ENCODE results near the gene PCDHA5.
"Not testable (repeated sequence)": the region's sequence is repeated elsewhere in the genome, so short reads cannot be mapped to it uniquely, and the experiment has no call there.

PCDHA5 gene

DNA sequence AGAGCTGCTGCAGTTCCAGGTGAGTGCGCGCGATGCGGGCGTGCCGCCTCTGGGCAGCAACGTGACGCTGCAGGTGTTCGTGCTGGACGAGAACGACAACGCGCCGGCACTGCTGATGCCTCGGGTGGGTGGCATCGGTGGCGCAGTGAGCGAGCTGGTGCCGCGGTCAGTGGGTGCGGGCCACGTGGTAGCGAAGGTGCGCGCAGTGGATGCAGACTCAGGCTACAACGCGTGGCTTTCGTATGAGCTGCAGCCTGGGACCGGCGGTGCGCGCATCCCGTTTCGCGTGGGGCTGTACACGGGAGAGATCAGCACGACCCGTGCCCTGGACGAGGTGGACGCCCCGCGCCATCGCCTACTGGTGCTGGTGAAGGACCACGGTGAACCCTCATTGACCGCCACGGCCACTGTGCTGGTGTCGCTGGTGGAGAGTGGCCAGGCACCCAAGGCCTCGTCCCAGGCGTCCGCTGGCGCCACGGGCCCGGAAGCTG lies 18.6 kb upstream of the PCDHA5 start:
- H3K36me3 ChIP-seq: peaks cover 3% of the 10 kb centered on the region; the same call in 1 of the 2 replicates
- H3K27me3 ChIP-seq (ENCODE audit: insufficient read depth, low read depth, severe bottlenecking): no peaks in the 10 kb centered on the region
- no peak overlapping the region for H3K4me3 ChIP-seq (ENCODE audit: low read depth, low read length)
- TF ChIP-seq, protein P1, sequence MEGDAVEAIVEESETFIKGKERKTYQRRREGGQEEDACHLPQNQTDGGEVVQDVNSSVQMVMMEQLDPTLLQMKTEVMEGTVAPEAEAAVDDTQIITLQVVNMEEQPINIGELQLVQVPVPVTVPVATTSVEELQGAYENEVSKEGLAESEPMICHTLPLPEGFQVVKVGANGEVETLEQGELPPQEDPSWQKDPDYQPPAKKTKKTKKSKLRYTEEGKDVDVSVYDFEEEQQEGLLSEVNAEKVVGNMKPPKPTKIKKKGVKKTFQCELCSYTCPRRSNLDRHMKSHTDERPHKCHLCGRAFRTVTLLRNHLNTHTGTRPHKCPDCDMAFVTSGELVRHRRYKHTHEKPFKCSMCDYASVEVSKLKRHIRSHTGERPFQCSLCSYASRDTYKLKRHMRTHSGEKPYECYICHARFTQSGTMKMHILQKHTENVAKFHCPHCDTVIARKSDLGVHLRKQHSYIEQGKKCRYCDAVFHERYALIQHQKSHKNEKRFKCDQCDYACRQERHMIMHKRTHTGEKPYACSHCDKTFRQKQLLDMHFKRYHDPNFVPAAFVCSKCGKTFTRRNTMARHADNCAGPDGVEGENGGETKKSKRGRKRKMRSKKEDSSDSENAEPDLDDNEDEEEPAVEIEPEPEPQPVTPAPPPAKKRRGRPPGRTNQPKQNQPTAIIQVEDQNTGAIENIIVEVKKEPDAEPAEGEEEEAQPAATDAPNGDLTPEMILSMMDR (IDR thresholded peaks at IDR 0.05; ENCODE audit: low read depth, low read length): no peak
- no peak for DNase-seq
- peaks cover 2% of the 10 kb centered on the region for H3K9me3 ChIP-seq (ENCODE audit: severe bottlenecking)
- H3K27ac ChIP-seq: no peak overlapping the region

DNA sequence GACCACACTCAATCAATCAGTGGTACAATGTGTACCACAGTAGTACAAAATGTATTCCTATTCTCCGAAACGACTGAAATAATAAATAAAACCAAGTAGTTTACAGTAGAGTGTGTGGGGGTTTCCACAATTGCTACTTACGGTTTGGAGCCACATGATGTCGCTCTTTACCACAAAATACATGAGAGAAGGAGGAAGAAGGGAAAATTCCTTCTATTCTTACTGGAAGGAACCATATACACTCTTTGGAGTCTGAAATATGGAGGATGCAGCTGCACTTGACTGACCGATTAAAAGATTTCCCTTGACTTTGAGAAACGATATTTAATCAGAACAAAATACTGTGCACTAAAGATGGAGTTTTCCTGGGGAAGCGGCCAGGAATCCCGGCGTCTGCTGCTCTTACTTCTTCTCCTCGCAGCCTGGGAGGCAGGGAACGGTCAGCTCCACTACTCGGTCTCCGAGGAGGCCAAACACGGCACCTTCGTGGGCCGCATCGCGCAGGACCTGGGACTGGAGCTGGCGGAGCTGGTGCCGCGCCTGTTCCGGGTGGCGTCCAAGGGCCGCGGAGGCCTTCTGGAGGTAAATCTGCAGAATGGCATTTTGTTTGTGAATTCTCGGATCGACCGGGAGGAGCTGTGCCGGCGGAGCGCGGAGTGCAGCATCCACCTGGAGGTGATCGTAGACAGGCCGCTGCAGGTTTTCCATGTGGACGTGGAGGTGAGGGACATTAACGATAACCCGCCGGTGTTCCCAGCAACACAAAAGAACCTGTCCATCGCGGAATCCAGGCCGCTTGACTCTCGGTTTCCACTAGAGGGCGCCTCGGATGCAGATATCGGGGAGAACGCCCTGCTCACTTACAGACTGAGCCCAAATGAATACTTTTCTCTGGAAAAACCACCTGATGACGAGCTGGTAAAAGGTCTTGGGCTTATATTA lies 14.3 kb upstream of the PCDHA5 start, which contains the start of gene PCDHA4:
TSS of gene PCDHA4 (plus strand) at position 235 of the 942 bp plus-strand sequence.
- peaks cover 3% of the 10 kb centered on the region for H3K36me3 ChIP-seq
- TF ChIP-seq, protein P1 (IDR thresholded peaks at IDR 0.05; ENCODE audit: low read depth, low read length): peak; percentile 74
- no peaks in the 10 kb centered on the region for H3K27me3 ChIP-seq (ENCODE audit: insufficient read depth, low read depth, severe bottlenecking)
- H3K9me3 ChIP-seq (ENCODE audit: severe bottlenecking): peaks cover 2% of the 10 kb centered on the region
- DNase-seq: peak; percentile 87
- peak within 1 kb of the TSS; percentile 84 for H3K27ac ChIP-seq
- H3K4me3 ChIP-seq (ENCODE audit: low read depth, low read length): peak within 1 kb of the TSS; percentile 98

DNA sequence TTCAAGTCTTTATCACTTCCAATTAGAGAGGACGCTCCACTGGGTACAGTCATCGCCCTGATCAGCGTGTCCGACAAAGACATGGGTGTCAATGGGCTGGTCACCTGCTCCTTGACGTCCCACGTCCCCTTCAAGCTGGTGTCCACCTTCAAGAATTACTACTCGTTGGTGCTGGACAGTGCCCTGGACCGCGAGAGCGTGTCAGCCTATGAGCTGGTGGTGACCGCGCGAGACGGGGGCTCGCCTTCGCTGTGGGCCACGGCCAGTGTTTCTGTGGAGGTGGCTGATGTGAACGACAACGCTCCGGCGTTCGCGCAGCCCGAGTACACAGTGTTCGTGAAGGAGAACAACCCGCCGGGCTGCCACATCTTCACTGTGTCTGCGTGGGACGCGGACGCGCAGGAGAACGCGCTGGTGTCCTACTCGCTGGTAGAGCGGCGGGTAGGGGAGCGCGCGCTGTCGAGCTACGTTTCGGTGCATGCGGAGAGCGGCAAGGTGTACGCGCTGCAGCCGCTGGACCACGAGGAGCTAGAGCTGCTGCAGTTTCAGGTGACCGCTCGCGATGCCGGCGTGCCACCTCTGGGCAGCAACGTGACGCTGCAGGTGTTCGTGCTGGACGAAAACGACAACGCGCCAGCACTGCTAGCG lies 13.0 kb upstream of the PCDHA5 start:
- not testable (repeated sequence) for H3K9me3 ChIP-seq (ENCODE audit: severe bottlenecking); H3K27me3 ChIP-seq (ENCODE audit: insufficient read depth, low read depth, severe bottlenecking); H3K4me3 ChIP-seq (ENCODE audit: low read depth, low read length); DNase-seq; H3K27ac ChIP-seq; H3K36me3 ChIP-seq

DNA sequence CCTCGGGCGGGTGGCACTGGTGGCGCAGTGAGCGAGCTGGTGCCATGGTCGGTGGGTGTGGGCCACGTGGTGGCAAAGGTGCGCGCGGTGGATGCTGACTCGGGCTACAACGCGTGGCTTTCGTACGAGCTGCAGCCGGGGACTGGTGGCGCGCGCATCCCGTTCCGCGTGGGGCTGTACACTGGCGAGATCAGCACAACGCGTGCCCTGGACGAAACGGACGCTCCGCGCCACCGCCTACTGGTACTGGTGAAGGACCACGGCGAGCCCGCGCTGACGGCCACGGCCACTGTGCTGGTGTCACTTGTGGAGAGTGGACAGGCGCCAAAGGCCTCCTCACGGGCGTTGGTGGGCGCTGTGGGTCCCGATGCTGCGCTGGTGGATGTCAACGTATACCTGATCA lies 12.5 kb upstream of the PCDHA5 start:
- H3K9me3 ChIP-seq (ENCODE audit: severe bottlenecking): no peaks in the 10 kb centered on the region
- no peaks in the 10 kb centered on the region for H3K27me3 ChIP-seq (ENCODE audit: insufficient read depth, low read depth, severe bottlenecking)
- H3K4me3 ChIP-seq (ENCODE audit: low read depth, low read length): no peak overlapping the region
- TF ChIP-seq, protein P1 (IDR thresholded peaks at IDR 0.05; ENCODE audit: low read depth, low read length): no peak
- H3K36me3 ChIP-seq: peaks cover 3% of the 10 kb centered on the region
- DNase-seq: no peak
- no peak overlapping the region for H3K27ac ChIP-seq

DNA sequence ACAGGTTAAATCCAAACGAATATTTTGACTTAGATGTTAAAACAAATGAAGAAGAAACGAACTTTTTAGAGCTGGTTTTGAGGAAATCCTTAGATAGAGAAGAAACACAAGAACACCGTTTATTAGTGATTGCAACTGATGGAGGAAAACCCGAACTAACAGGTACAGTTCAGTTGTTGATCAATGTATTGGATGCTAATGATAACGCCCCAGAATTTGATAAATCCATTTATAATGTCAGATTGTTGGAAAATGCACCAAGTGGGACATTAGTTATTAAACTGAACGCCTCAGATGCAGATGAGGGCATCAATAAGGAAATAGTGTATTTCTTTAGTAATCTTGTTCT lies 842 bp downstream of the PCDHA5 start:
- no peaks in the 10 kb centered on the region for H3K27me3 ChIP-seq (ENCODE audit: insufficient read depth, low read depth, severe bottlenecking)
- H3K9me3 ChIP-seq (ENCODE audit: severe bottlenecking): no peaks in the 10 kb centered on the region
- no peak for DNase-seq
- no peak overlapping the region for H3K27ac ChIP-seq
- no peak overlapping the region for H3K4me3 ChIP-seq (ENCODE audit: low read depth, low read length)
- H3K36me3 ChIP-seq: peaks cover 4% of the 10 kb centered on the region; the same call in 1 of the 2 replicates
- TF ChIP-seq, protein P1 (IDR thresholded peaks at IDR 0.05; ENCODE audit: low read depth, low read length): no peak

DNA sequence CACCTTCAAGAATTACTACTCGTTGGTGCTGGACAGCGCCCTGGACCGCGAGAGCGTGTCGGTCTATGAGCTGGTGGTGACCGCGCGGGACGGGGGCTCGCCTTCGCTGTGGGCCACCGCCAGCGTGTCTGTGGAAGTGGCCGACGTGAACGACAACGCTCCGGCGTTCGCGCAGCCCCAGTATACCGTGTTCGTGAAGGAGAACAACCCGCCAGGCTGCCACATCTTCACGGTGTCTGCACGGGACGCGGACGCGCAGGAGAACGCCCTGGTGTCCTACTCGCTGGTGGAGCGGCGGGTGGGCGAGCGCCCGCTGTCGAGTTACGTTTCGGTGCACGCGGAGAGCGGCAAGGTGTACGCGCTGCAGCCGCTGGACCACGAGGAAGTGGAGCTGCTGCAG lies 1.6 kb downstream of the PCDHA5 start:
- not testable (repeated sequence) for H3K36me3 ChIP-seq, DNase-seq, H3K27ac ChIP-seq

More for the DNA sequence above, 1.6 kb downstream of the PCDHA5 start:
- not testable (repeated sequence) for H3K4me3 ChIP-seq (ENCODE audit: low read depth, low read length); H3K27me3 ChIP-seq (ENCODE audit: insufficient read depth, low read depth, severe bottlenecking); H3K9me3 ChIP-seq (ENCODE audit: severe bottlenecking)
